ENCODE results near the gene PTAFR.
A peak's percentile ranks its signal among the peaks of the same experiment; 100 is the strongest.

Gene PTAFR

DNA sequence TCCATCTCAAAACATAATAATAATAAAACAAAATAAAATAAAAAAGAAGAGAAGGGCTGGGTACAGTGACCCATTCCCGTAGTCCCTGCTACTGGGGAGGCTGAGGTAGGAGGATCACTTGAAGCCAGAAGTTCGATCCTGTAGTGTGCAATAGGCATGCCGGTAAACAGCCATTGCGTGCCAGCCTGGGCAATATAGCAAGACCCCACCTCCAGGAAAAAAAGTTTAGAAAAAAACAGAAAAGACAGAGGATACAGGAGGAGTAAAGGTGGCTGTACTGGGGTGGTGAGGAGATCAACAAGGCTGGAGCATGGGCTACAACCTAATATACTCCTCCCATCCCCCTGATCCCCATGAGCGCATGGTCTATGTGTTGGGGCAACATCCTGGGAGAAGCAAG, 30.8 kb downstream of the PTAFR start:
- TF ChIP-seq EZH2 (IDR thresholded peaks at IDR 0.05; ENCODE audit: borderline replicate concordance, low read length) = no peak
- TF ChIP-seq, protein P1, sequence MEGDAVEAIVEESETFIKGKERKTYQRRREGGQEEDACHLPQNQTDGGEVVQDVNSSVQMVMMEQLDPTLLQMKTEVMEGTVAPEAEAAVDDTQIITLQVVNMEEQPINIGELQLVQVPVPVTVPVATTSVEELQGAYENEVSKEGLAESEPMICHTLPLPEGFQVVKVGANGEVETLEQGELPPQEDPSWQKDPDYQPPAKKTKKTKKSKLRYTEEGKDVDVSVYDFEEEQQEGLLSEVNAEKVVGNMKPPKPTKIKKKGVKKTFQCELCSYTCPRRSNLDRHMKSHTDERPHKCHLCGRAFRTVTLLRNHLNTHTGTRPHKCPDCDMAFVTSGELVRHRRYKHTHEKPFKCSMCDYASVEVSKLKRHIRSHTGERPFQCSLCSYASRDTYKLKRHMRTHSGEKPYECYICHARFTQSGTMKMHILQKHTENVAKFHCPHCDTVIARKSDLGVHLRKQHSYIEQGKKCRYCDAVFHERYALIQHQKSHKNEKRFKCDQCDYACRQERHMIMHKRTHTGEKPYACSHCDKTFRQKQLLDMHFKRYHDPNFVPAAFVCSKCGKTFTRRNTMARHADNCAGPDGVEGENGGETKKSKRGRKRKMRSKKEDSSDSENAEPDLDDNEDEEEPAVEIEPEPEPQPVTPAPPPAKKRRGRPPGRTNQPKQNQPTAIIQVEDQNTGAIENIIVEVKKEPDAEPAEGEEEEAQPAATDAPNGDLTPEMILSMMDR (IDR thresholded peaks at IDR 0.05; ENCODE audit: low read length) = no peak
- Histone ChIP-seq H3K79me2 (ENCODE audit: insufficient read depth, low read length) (no peaks in the 10 kb centered on the region), H4K20me1 (ENCODE audit: insufficient read depth, low read length) (no peaks in the 10 kb centered on the region), H3F3A (ENCODE audit: insufficient read depth, low read length) (no peaks in the 10 kb centered on the region), H3K4me1 (ENCODE audit: insufficient read depth, low read length, severe bottlenecking) (peaks cover 62% of the 10 kb centered on the region), H3K4me3 (ENCODE audit: low read depth, low read length, poor library complexity, severe bottlenecking) (no peak overlapping the region), H3K9me3 (ENCODE audit: low read length) (no peaks in the 10 kb centered on the region), H2AFZ (ENCODE audit: low read length) (no peak overlapping the region), H3K36me3 (ENCODE audit: insufficient read depth, low read length) (no peaks in the 10 kb centered on the region; the same call in 1 of the 2 replicates), H3K27ac (ENCODE audit: low read depth, low read length, poor library complexity, severe bottlenecking) (peak overlapping the region; percentile 97), H3K4me2 (ENCODE audit: low read length) (no peak overlapping the region), H3K9me2 (ENCODE audit: low read depth, low read length) (no peaks in the 10 kb centered on the region), H3K27me3 (ENCODE audit: insufficient read depth, low read length) (no peaks in the 10 kb centered on the region), H3K9ac (ENCODE audit: low read length) (no peak overlapping the region)

DNA sequence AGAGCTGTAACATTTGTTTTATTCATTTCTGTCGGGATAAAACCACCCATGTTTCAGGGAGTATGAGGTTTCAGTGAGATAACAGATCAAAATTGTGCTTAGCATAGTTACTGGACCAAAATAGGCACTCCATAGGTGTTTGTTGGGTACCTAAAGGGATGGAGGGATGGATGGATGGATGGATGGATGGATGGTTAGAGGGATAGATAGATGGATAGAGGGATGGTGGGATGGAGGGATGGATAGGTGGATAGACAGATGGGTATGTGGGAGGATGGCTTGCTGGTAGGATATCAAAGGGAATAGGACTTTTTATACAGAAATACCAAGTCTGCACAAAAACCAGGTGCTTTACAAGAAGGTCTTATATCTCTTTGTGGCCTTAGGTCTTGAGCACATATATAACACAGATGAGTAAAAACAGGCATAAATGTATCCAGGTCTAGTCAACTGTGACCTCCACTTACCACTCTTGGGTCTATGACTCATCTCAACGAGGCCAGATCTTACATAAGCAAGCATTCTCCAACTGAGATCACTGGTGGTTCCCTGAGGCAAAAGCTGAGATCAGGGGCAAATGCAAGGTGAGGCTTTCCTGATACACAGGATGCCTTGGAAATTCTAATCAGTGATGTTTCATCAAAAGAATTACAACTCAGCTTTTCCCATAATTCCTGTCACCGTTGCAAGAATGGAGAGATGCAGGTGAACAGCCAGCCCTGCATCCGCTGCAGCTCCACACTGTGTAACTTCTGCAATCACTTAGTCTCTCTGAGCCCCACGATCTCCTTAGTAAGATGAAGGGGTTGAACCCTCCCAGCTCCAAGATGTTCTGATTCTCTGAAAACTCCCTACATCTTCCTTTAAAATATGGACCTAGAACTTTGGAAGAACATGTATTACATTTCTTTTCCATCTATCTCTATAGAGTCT, 32.0 kb downstream of the PTAFR start:
- Histone ChIP-seq H4K20me1 (ENCODE audit: insufficient read depth, low read length) (no peaks in the 10 kb centered on the region), H2AFZ (ENCODE audit: low read length) (no peak overlapping the region), H3K27ac (ENCODE audit: low read depth, low read length, poor library complexity, severe bottlenecking) (peak overlapping the region; percentile 97), H3K27me3 (ENCODE audit: insufficient read depth, low read length) (no peaks in the 10 kb centered on the region), H3K4me1 (ENCODE audit: insufficient read depth, low read length, severe bottlenecking) (peaks cover 62% of the 10 kb centered on the region), H3F3A (ENCODE audit: insufficient read depth, low read length) (no peaks in the 10 kb centered on the region), H3K9ac (ENCODE audit: low read length) (no peak overlapping the region), H3K9me2 (ENCODE audit: low read depth, low read length) (no peaks in the 10 kb centered on the region), H3K4me2 (ENCODE audit: low read length) (peak overlapping the region; percentile 23; the same call in 1 of the 2 replicates), H3K4me3 (ENCODE audit: low read depth, low read length, poor library complexity, severe bottlenecking) (no peak overlapping the region), H3K36me3 (ENCODE audit: insufficient read depth, low read length) (no peaks in the 10 kb centered on the region), H3K9me3 (ENCODE audit: low read length) (no peaks in the 10 kb centered on the region), H3K79me2 (ENCODE audit: insufficient read depth, low read length) (no peaks in the 10 kb centered on the region)
- TF ChIP-seq, protein P1 (IDR thresholded peaks at IDR 0.05; ENCODE audit: low read length) = no peak
- no peak for TF ChIP-seq EZH2 (IDR thresholded peaks at IDR 0.05; ENCODE audit: borderline replicate concordance, low read length)

DNA sequence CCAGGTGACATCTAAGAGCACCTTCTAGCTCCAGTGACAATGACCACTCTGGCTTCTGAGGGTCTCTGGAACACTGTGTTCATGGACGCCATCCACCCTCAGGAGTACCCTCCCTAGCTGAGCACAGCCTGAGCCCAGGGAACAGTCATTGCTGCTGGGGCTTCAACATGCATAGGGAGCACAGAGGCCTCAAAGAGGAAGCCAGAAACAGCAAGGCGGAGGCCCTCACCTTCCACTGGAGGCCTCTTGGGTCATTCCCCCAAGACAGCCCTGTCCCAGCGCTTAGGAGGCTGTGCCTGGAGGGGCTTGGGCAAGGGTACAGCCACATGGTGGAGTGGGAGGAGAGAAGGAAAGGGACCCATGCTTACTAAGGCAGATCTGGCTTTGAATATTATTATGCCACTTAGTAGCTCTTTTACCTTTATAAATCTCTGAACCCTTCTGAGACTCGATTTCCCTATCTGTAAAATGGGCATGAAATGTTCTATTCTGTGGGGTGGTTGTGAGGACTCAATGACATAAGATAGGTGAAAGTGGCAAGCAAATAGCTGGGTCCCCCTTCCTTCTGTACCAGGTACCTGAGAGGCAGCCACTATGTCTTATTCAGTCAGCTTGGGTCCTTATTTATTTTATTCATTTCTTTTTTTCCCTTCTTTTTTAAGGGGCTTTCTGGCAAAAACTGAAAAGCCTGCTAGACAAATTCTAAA, 32.8 kb downstream of the PTAFR start:
- H3K27me3 ChIP-seq (ENCODE audit: insufficient read depth, low read length) = no peaks in the 10 kb centered on the region
- no peaks in the 10 kb centered on the region for H3K79me2 ChIP-seq (ENCODE audit: insufficient read depth, low read length)
- no peaks in the 10 kb centered on the region for H3K36me3 ChIP-seq (ENCODE audit: insufficient read depth, low read length)
- no peak overlapping the region for H3K4me3 ChIP-seq (ENCODE audit: low read depth, low read length, poor library complexity, severe bottlenecking)
- TF ChIP-seq, protein P1 (IDR thresholded peaks at IDR 0.05; ENCODE audit: low read length) = no peak
- no peak for TF ChIP-seq EZH2 (IDR thresholded peaks at IDR 0.05; ENCODE audit: borderline replicate concordance, low read length)
- H3K9me3 ChIP-seq (ENCODE audit: low read length) = no peaks in the 10 kb centered on the region
- H3K4me1 ChIP-seq (ENCODE audit: insufficient read depth, low read length, severe bottlenecking) = peaks cover 56% of the 10 kb centered on the region
- H3K27ac ChIP-seq (ENCODE audit: low read depth, low read length, poor library complexity, severe bottlenecking) = peak overlapping the region; percentile 97
- H3K4me2 ChIP-seq (ENCODE audit: low read length) = no peak overlapping the region
- no peak overlapping the region for H3K9ac ChIP-seq (ENCODE audit: low read length)
- H2AFZ ChIP-seq (ENCODE audit: low read length) = no peak overlapping the region
- no peaks in the 10 kb centered on the region for H4K20me1 ChIP-seq (ENCODE audit: insufficient read depth, low read length)
- H3K9me2 ChIP-seq (ENCODE audit: low read depth, low read length) = no peaks in the 10 kb centered on the region
- no peaks in the 10 kb centered on the region for H3F3A ChIP-seq (ENCODE audit: insufficient read depth, low read length)
